ENCODE measurements around the gene PAM16. TPM values are rescaled to one million over a fixed set of nuclear protein-coding genes. Genes with fewer than 3 reads are reported as not detected.

PAM16 gene
- total RNA-seq, 1 experiment from 2014 or later: 80.4 TPM

DNA sequence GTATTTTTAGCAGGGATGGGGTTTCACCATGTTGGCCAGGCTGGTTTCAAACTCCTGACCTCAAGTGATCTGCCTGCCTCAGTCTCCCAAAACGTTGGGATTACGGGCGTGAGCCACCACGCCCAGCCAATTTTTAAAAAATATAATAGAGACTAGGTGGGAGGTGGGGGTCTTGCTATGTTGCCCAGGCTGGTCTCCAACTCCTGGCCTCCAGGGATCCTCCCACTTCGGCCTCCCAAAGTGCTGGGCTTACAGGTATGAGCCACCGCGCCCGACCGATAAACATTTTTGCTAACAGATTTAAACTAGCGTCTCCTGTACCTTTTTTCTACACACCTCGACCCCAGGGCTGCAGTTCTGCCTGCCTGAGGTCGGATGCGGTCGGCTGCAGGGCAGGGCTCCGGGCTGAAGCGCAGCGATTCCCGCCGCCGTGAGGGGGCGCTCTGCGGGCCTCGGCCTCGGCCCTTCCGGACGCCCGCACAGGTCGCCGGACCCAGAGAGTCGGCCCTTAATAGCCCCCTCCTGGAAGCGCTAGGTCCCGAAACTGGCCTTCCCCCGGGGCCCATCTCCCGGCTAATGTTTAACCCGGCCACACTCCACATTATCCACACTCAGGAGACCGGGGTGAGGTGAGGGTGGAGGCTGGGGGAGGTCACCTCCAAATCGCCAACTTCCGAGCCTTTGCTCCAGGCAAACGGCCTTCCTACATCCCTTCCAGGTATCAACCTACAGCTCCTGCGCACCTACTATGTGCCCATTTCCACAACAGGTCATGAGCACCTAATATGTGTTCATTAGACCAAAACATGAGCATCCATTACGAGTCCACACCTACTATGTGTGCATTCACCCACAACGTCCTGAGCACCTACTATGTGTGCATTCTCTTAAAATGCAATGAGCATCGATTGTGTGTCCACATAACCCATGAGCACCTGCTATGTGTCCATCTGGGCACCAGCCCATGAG is 37.3 kb downstream of the PAM16 start:
- H3K56ac ChIP-seq (ENCODE audit: insufficient read length, low read depth, low read length): no peak overlapping the region
- peaks cover 30% of the 10 kb centered on the region for H3K27me3 Mint-ChIP-seq (ENCODE audit: low read depth)
- WGBS (ENCODE audit: extremely low coverage, insufficient read length, low lambda C conversion rate): no CpG with 5 or more reads among the region's 43 CpGs
- H3K14ac ChIP-seq (ENCODE audit: insufficient read depth, low read length): no peak overlapping the region
- H4K5ac ChIP-seq (ENCODE audit: insufficient read length, low read depth, low read length): no peak overlapping the region
- peak overlapping the region; percentile 73 to 96 for H3K4me3 Mint-ChIP-seq
- peak overlapping the region; percentile 48 for H3K4me2 ChIP-seq (ENCODE audit: insufficient read depth, insufficient read length, low read length)
- H4K8ac ChIP-seq (replicated peaks; ENCODE audit: insufficient read length, low read depth, low read length): no peak overlapping the region
- no peaks in the 10 kb centered on the region for H4K20me1 ChIP-seq (ENCODE audit: control insufficient read depth, insufficient read depth, insufficient read length)
- no peaks in the 10 kb centered on the region for H3K9me3 ChIP-seq (ENCODE audit: control insufficient read depth, low read depth, low read length)
- no peak overlapping the region for H2BK5ac ChIP-seq (ENCODE audit: insufficient read length, low read length)
- H3K27me3 ChIP-seq (ENCODE audit: insufficient read depth, low read length): no peaks in the 10 kb centered on the region; the same call in 1 of the 2 replicates
- H3K4ac ChIP-seq (ENCODE audit: low read depth, low read length): no peak overlapping the region
- no peaks in the 10 kb centered on the region for H3K79me1 ChIP-seq (ENCODE audit: insufficient read depth, low read depth, low read length, poor library complexity, severe bottlenecking)
- peak; percentile 84 for DNase-seq
- H2BK12ac ChIP-seq (ENCODE audit: insufficient read length, low read depth, low read length): no peak overlapping the region
- H3K27ac Mint-ChIP-seq: no peak overlapping the region
- peaks cover 4% of the 10 kb centered on the region; the same call in 1 of the 2 replicates for H3K79me2 ChIP-seq (ENCODE audit: insufficient read depth, low read length)
- no peak overlapping the region for H2AFZ ChIP-seq (ENCODE audit: low read length)
- H3K23me2 ChIP-seq (ENCODE audit: insufficient read length, low read depth, low read length, poor library complexity, severe bottlenecking): peaks cover 12% of the 10 kb centered on the region
- no peak overlapping the region for H3K23ac ChIP-seq (ENCODE audit: insufficient read length, low read depth, low read length)
- no peak overlapping the region for H3T11ph ChIP-seq (ENCODE audit: low read length)
- no peak overlapping the region for H4K91ac ChIP-seq (ENCODE audit: insufficient read length, low read depth, low read length)
- H2BK20ac ChIP-seq (ENCODE audit: low read depth, low read length, poor library complexity, severe bottlenecking): no peak overlapping the region
- H2BK15ac ChIP-seq (ENCODE audit: low read depth, low read length): no peak overlapping the region
- no peak overlapping the region for H3K27ac ChIP-seq (ENCODE audit: insufficient read length, low read depth, low read length)
- H2BK120ac ChIP-seq (ENCODE audit: low read depth, low read length, poor library complexity, severe bottlenecking): no peak overlapping the region
- peaks cover 0 to 3% of the 10 kb centered on the region in 2 experiments; a peak in 2 of 5 replicates for H3K9me3 Mint-ChIP-seq
- no peak overlapping the region for H2AK5ac ChIP-seq (ENCODE audit: insufficient read length, low read length)
- H3K4me1 ChIP-seq (ENCODE audit: insufficient read depth, low read length): 0 out of 2 replicates have a peak, but pooled peaks cover 3% of the 10 kb centered on the region
- H3K9ac ChIP-seq (ENCODE audit: extremely low read depth, insufficient read length, low read length): no peak overlapping the region
- H3K4me1 Mint-ChIP-seq: peaks cover 20 to 38% of the 10 kb centered on the region in 2 experiments
- TF ChIP-seq, protein P1, sequence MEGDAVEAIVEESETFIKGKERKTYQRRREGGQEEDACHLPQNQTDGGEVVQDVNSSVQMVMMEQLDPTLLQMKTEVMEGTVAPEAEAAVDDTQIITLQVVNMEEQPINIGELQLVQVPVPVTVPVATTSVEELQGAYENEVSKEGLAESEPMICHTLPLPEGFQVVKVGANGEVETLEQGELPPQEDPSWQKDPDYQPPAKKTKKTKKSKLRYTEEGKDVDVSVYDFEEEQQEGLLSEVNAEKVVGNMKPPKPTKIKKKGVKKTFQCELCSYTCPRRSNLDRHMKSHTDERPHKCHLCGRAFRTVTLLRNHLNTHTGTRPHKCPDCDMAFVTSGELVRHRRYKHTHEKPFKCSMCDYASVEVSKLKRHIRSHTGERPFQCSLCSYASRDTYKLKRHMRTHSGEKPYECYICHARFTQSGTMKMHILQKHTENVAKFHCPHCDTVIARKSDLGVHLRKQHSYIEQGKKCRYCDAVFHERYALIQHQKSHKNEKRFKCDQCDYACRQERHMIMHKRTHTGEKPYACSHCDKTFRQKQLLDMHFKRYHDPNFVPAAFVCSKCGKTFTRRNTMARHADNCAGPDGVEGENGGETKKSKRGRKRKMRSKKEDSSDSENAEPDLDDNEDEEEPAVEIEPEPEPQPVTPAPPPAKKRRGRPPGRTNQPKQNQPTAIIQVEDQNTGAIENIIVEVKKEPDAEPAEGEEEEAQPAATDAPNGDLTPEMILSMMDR (conservative IDR thresholded peaks at IDR 0.05): peak; percentile 92
- no peak overlapping the region for H3K18ac ChIP-seq (ENCODE audit: insufficient read length, low read depth, low read length)
- H3K36me3 Mint-ChIP-seq (ENCODE audit: insufficient read depth in 1 of 3, low read depth in 3 of 3): 0 out of 7 replicates have a peak, but pooled peaks cover 0 to 2% (median 0%) of the 10 kb centered on the region in 3 experiments
